Body of pancreas (tissue), 4 donors: ENCODE measurements around the gene SMIM24.

Experiments
- POLR2A ChIP-seq, 3 donors: fragments of 450-650 bp; IDR thresholded peaks; one replicate each; pipeline ENCODE4 v1.6.1; 2016; ENCODE audit warnings: antibody characterized with exemption in 3 of 3, mild to moderate bottlenecking in 2 of 3
- TF ChIP-seq, protein P1 (sequence below), 7 experiments: fragments of 450-650 bp in 4 of 7; fragments of 200-600 bp in 3 of 7; sonication (generic) in 3 of 7; IDR thresholded peaks; one replicate each; pipeline ENCODE4 v1.5.1; 2016 to 2019; ENCODE audit warnings: antibody characterized with exemption in 7 of 7

DNA sequence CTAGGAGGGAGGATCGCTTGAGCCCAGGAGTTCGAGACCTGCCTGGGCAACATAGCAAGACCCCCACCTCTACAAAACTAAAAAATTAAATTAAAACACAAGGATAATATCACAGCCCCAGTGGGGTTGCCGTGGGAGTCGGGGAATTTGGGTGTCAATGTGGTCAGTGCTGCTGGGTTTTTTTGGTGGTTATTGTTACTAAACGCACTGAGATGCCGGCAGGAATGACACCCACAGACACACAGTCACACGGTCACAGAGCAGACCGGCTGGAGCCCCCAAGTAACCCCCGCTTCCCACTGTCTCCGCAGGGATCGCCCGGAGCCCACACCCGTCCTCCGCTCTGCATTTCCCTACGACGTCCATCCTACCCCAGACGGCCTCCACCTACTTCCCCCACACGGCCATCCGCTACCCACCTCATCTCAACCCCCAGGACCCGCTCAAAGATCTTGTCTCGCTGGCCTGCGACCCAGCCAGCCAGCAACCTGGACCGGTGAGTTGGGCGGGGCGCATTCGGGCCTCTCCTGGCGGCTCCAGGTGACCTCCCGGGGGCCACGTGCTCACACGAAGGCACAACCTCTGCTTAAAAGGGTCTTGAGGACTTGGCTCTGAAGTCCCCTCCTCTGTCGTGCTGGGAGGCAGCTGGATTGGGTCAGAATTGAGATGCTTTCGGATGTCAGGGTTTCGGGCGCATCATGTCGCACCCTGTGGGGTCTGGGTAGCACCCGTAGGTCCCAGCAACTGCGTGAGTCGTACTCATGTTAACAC is 28.0 kb downstream of the SMIM24 start:
- no peak for TF ChIP-seq POLR2A (IDR thresholded peaks at IDR 0.05)
- TF ChIP-seq, protein P1, sequence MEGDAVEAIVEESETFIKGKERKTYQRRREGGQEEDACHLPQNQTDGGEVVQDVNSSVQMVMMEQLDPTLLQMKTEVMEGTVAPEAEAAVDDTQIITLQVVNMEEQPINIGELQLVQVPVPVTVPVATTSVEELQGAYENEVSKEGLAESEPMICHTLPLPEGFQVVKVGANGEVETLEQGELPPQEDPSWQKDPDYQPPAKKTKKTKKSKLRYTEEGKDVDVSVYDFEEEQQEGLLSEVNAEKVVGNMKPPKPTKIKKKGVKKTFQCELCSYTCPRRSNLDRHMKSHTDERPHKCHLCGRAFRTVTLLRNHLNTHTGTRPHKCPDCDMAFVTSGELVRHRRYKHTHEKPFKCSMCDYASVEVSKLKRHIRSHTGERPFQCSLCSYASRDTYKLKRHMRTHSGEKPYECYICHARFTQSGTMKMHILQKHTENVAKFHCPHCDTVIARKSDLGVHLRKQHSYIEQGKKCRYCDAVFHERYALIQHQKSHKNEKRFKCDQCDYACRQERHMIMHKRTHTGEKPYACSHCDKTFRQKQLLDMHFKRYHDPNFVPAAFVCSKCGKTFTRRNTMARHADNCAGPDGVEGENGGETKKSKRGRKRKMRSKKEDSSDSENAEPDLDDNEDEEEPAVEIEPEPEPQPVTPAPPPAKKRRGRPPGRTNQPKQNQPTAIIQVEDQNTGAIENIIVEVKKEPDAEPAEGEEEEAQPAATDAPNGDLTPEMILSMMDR (IDR thresholded peaks at IDR 0.05): no peak
